IMR-90 (cell line): Measurements from ENCODE around the gene RRP8. TPM values are rescaled to one million over a fixed set of nuclear protein-coding genes. Genes with fewer than 3 reads are reported as not detected.
A peak's percentile ranks its signal among the peaks of the same experiment; 100 is the strongest.

Experiments
- ATAC-seq: fragments of 200-7000 bp; cut with Tn5 transposase; 2 replicates; pipeline ENCODE4 v1.9.1; 2020; ENCODE audit warnings: low read depth, mild to moderate bottlenecking, moderate library complexity
- BruUV-seq: library from RNA; stranded (reverse); fragments of 400-500 nt; replicated peaks from 2 replicates; lab custom pipeline; 2021; lab: Mats Ljungman, UMichigan
- CTCF ChIA-PET: fragments of 300-600 bp; formaldehyde crosslinking; extraction: SDS; loops from one replicate; lab custom pipeline; 2021; ENCODE audit warnings: antibody characterized with exemption; lab: Yijun Ruan, JAX
- POLR2A ChIA-PET: fragments of 300-600 bp; sonication (Branson Sonifier 250); formaldehyde crosslinking; loops from one replicate; lab custom pipeline; 2022; ENCODE audit warnings: antibody characterized with exemption; ENCODE audit not compliant: unreplicated experiment; lab: Charles Lee
- DNase-seq: peaks from one replicate; pipeline ENCODE4 v3.0.0; 2013
- H2AFZ ChIP-seq: replicated peaks from 2 replicates; pipeline ENCODE3; 2013; ENCODE audit warnings: low read length, mild to moderate bottlenecking; ENCODE audit not compliant: poor library complexity
- H2AK5ac ChIP-seq: 2 replicates; pipeline ENCODE4 v1.6.1; 2013; ENCODE audit warnings: low read depth, low read length, inconsistent platforms
- H2AK9ac ChIP-seq: replicated peaks from 2 replicates; pipeline ENCODE3; 2013; ENCODE audit warnings: mild to moderate bottlenecking, low read depth, low read length, moderate library complexity; ENCODE audit not compliant: poor library complexity
- H2BK120ac ChIP-seq: 2 replicates; pipeline ENCODE4 v1.6.1; 2013; ENCODE audit warnings: low read depth, low read length, inconsistent platforms
- H2BK15ac ChIP-seq: 3 replicates; pipeline ENCODE4 v1.6.1; 2013; ENCODE audit warnings: low read depth, low read length, inconsistent platforms
- H2BK20ac ChIP-seq: 2 replicates; pipeline ENCODE4 v1.6.1; 2013; ENCODE audit warnings: low read depth, mild to moderate bottlenecking, inconsistent platforms, low read length, moderate library complexity
- H2BK5ac ChIP-seq: 2 replicates; pipeline ENCODE4 v1.6.1; 2013; ENCODE audit warnings: mild to moderate bottlenecking, low read depth, low read length, inconsistent platforms; ENCODE audit not compliant: poor library complexity, severe bottlenecking
- H3K14ac ChIP-seq: replicated peaks from 2 replicates; pipeline ENCODE4 v1.6.1; 2013; ENCODE audit warnings: low read depth, low read length, inconsistent platforms
- H3K18ac ChIP-seq: 2 replicates; pipeline ENCODE4 v1.6.1; 2013; ENCODE audit warnings: low read depth, low read length, control low read depth
- H3K23ac ChIP-seq: 2 replicates; pipeline ENCODE4 v1.6.1; 2013; ENCODE audit warnings: low read depth, low read length, inconsistent platforms
- H3K27ac ChIP-seq: 2 replicates; pipeline ENCODE4 v1.5.1; 2013; ENCODE audit warnings: mild to moderate bottlenecking, control low read depth, low read length; ENCODE audit not compliant: insufficient read depth
- H3K27me3 ChIP-seq: 2 replicates; pipeline ENCODE4 v1.6.1; 2013; ENCODE audit warnings: low read length; ENCODE audit not compliant: control insufficient read depth, insufficient read depth
- H3K36me3 ChIP-seq: 2 replicates; pipeline ENCODE4 v1.6.1; 2013; ENCODE audit warnings: low read length, mixed read lengths; ENCODE audit not compliant: control insufficient read depth, insufficient read depth
- H3K4ac ChIP-seq: 2 replicates; pipeline ENCODE4 v1.6.1; 2013; ENCODE audit warnings: low read depth, low read length, inconsistent platforms
- H3K4me1 ChIP-seq: 2 replicates; pipeline ENCODE4 v1.6.1; 2013; ENCODE audit warnings: low read length, mixed read lengths; ENCODE audit not compliant: control insufficient read depth, insufficient read depth
- H3K4me2 ChIP-seq: 2 replicates; pipeline ENCODE4 v1.6.1; 2013; ENCODE audit warnings: low read depth, mild to moderate bottlenecking, control low read depth, low read length, moderate library complexity
- H3K4me3 ChIP-seq: 2 replicates; pipeline ENCODE4 v1.5.1; 2013; ENCODE audit warnings: low read depth, mild to moderate bottlenecking, control low read depth, low read length, moderate library complexity; ENCODE audit not compliant: insufficient read depth
- H3K56ac ChIP-seq: 2 replicates; pipeline ENCODE4 v1.6.1; 2013; ENCODE audit warnings: low read length, inconsistent platforms; ENCODE audit not compliant: insufficient read depth; ENCODE audit errors: extremely low read depth
- H3K79me1 ChIP-seq, 2 experiments: 2 replicates each; pipeline ENCODE4 v1.6.1; 2013; ENCODE audit warnings: low read length in 2 of 2, inconsistent platforms in 1 of 2, low read depth in 1 of 2
- H3K9ac ChIP-seq: 2 replicates; pipeline ENCODE4 v1.6.1; 2013; ENCODE audit warnings: low read depth, low read length, control low read depth
- H3K9me1 ChIP-seq: 2 replicates; pipeline ENCODE4 v1.6.1; 2013; ENCODE audit warnings: low read length, inconsistent platforms; ENCODE audit not compliant: insufficient read depth
- H3K9me3 ChIP-seq: 2 replicates; pipeline ENCODE4 v1.6.1; 2013; ENCODE audit warnings: low read length; ENCODE audit not compliant: control insufficient read depth, insufficient read depth
- H4K20me1 ChIP-seq: 2 replicates; pipeline ENCODE4 v1.6.1; 2013; ENCODE audit warnings: low read length, inconsistent platforms; ENCODE audit not compliant: insufficient read depth
- H4K5ac ChIP-seq: 2 replicates; pipeline ENCODE4 v1.6.1; 2013; ENCODE audit warnings: mild to moderate bottlenecking, low read depth, low read length, control low read depth
- H4K8ac ChIP-seq, 2 experiments: 2 replicates each; pipeline ENCODE4 v1.6.1; 2013; ENCODE audit warnings: low read depth in 2 of 2, low read length in 2 of 2, control low read depth in 1 of 2, inconsistent platforms in 1 of 2
- H4K91ac ChIP-seq: 2 replicates; pipeline ENCODE4 v1.6.1; 2013; ENCODE audit warnings: low read depth, low read length, inconsistent platforms; ENCODE audit not compliant: insufficient read depth
- CHD1 ChIP-seq: IDR thresholded peaks from 2 replicates; pipeline ENCODE4 v1.6.1; 2012; ENCODE audit warnings: low read depth, low read length, improper control_type of control experiment
- MAFK ChIP-seq: IDR thresholded peaks from 2 replicates; pipeline ENCODE4 v1.6.1; 2012; ENCODE audit warnings: low read depth, low read length, improper control_type of control experiment
- MAZ ChIP-seq: IDR thresholded peaks from 2 replicates; pipeline ENCODE4 v1.6.1; 2012; ENCODE audit warnings: low read depth, mild to moderate bottlenecking, low read length, improper control_type of control experiment, moderate library complexity, borderline replicate concordance
- MXI1 ChIP-seq: IDR thresholded peaks from 2 replicates; pipeline ENCODE4 v1.6.1; 2012; ENCODE audit warnings: low read depth, mild to moderate bottlenecking, low read length, moderate library complexity, borderline replicate concordance
- RAD21 ChIP-seq: IDR thresholded peaks from 2 replicates; pipeline ENCODE4 v1.6.1; 2012; ENCODE audit warnings: low read length, improper control_type of control experiment
- RCOR1 ChIP-seq: IDR thresholded peaks from 2 replicates; pipeline ENCODE4 v1.6.1; 2012; ENCODE audit warnings: mild to moderate bottlenecking, low read length, improper control_type of control experiment; ENCODE audit not compliant: insufficient replicate concordance
- SMC3 ChIP-seq: fragments of 150-350 bp; IDR thresholded peaks from 2 replicates; pipeline ENCODE4 v1.6.1; 2016; ENCODE audit warnings: low read depth, mild to moderate bottlenecking, antibody characterized with exemption, low read length, moderate library complexity
- WGBS, 2 experiments: methylation state at CpG; one replicate each; pipeline versions ENCODE4 v1.1.5 to v1.1.7; 2013; ENCODE audit warnings: missing lambda C conversion rate in 2 of 2; ENCODE audit not compliant: insufficient read length in 1 of 2; ENCODE audit errors: extremely low coverage in 2 of 2; 5-methylcytosine and 5-hydroxymethylcytosine counted together
- dilution Hi-C: fragments of 300-500 bp; cut with HindIII; formaldehyde crosslinking; loops from one replicate; pipeline ENCODE4 v1.14.3; 2018; ENCODE audit warnings: low sequenced_read_pairs; ENCODE audit not compliant: unreplicated experiment
- in situ Hi-C: fragments of 300-500 bp; cut with MboI; formaldehyde crosslinking; loops from 3 replicates; pipeline ENCODE4 v1.14.3; 2019; ENCODE audit warnings: low sequenced_read_pairs, inconsistent platforms, mixed read lengths
- intact Hi-C: fragments of 100-400 bp; cut with micrococcal nuclease; formaldehyde crosslinking; loops from 2 replicates; pipeline ENCODE4 v1.10.0; 2022
- polyA plus RNA-seq, 3 experiments: library from polyadenylated mRNA; depleted of rRNA; stranded (reverse); fragments of >200 nt; gene quantifications; 2 replicates each; pipeline ENCODE4 v1.2.3, GENCODE V29; 2012; ENCODE audit warnings: low replicate concordance in 1 of 3
- total RNA-seq: library from RNA; depleted of rRNA; stranded (reverse); fragments of >200 nt; gene quantifications from 2 replicates; pipeline ENCODE4 v1.2.3, GENCODE V29; 2012

The RRP8 gene
- total and polyA plus RNA-seq, 2 of the 4 experiments (the other 2 are of a cell fraction), result 10.8 to 11.5 TPM

DNA sequence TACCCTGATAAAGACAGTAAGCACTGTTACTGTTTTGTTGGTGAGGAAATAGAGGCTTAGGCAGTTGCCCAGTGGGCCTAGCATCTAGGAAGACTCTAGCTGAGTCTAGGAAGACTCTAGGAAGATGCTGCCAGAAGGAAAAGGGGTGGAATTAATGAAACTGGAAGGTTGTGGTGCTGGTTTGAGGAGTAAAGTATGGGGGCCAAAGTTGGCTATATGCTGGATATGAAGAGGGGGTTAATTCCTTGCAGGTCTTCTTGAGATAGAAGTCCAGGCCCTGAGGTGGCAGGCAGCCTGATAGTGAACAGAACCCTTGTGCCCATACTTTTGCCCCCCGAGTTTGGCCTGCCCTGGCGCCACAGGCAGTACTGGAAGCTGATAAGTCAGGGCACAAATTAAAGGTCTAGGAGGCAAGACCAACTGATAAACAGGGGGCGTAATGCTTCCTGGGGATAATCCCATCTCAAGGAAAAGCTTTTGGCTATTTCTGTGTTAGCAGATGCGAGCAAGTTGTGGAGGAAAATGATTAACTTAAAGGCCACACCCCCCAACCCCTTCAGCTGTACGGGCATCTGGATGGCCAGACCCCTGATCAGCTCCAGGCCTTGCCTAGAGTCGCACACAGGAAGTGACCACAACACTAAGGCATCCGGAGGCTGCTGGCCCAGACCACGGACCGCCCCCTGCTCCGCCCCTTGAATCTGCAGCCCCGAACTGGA lies 3.2 kb upstream of the RRP8 start:
- POLR2A ChIA-PET, result interaction anchor here (0.8 to 1.3 kb wide), 4 partner anchors 10 to 89 kb away, joined by 4 to 5 read pairs (median 4); partner anchors contain the start of gene MRPL17
- 30% methylated on average over 2 of the region's 11 CpGs; no CpG with 5 or more reads in 1 of the 2 experiments for WGBS, 2 experiments

More for the DNA sequence above, 3.2 kb upstream of the RRP8 start:
- BruUV-seq, result no TSS peak
- no peak for TF ChIP-seq RCOR1
- no peak for TF ChIP-seq CHD1
- peak; percentile 57; the same call in 1 of the 2 replicates for TF ChIP-seq MXI1
- TF ChIP-seq RAD21, result peak; percentile 1; the same call in 1 of the 2 replicates
- no peak for TF ChIP-seq SMC3
- TF ChIP-seq MAZ, result 0 out of 2 replicates have a peak, but pooled peaks have one; percentile 27
- TF ChIP-seq MAFK, result no peak
- Histone ChIP-seq H3K4me2 (peak overlapping the region; percentile 68), H3K27me3 (no peaks in the 10 kb centered on the region), H3K14ac (peak overlapping the region; percentile 93), H2AK9ac (peak overlapping the region; percentile 95), H3K36me3 (peaks cover 42% of the 10 kb centered on the region), H3K27ac (peak overlapping the region; percentile 99), H3K9me3 (no peaks in the 10 kb centered on the region), H2BK120ac (peak overlapping the region; percentile 87), H4K91ac (peak overlapping the region; percentile 91), H3K4me3 (0 out of 2 replicates have a peak overlapping the region, but pooled peaks have one; percentile 0), H4K5ac (peak overlapping the region; percentile 89), H3K9me1 (peaks cover 33% of the 10 kb centered on the region), H3K4me1 (peaks cover 34% of the 10 kb centered on the region), H3K18ac (peak overlapping the region; percentile 82), H3K79me1 (peaks cover 31 to 76% of the 10 kb centered on the region in 2 experiments), H3K4ac (peak overlapping the region; percentile 99), H3K9ac (peak overlapping the region; percentile 90), H4K20me1 (peaks cover 8% of the 10 kb centered on the region; the same call in 1 of the 2 replicates), H2BK20ac (peak overlapping the region; percentile 85), H2AFZ (peak overlapping the region; percentile 24), H3K23ac (peak overlapping the region; percentile 97), H3K56ac (peak overlapping the region; percentile 91), H4K8ac (peak overlapping the region; percentile 93 to 94), H2AK5ac (peak overlapping the region; percentile 97), H2BK15ac (peak overlapping the region; percentile 81; the same call in 2 of the 3 replicates), H2BK5ac (peak overlapping the region; percentile 96)
- peak; percentile 66 for ATAC-seq
- intact Hi-C loops, result no loop called here
- peak; percentile 95 for DNase-seq
- dilution Hi-C loops, result no loop called here
- in situ Hi-C loops, result no loop called here
- CTCF ChIA-PET, result interaction anchor here (0.7 kb wide), 1 partner anchor 76 kb away, joined by 4 read pairs; no protein-coding TSS in a partner anchor
